Osteoblast (primary cell): ENCODE data around the gene FBXO7. TPM values are rescaled to one million over a fixed set of nuclear protein-coding genes. Genes with fewer than 3 reads are reported as not detected.
A peak's percentile ranks its signal among the peaks of the same experiment; 100 is the strongest.

Experiments
- DNase-seq: peaks from one replicate; pipeline ENCODE4 v3.0.0; 2011; ENCODE audit warnings: low spot score, mixed read lengths; ENCODE audit not compliant: insufficient read length; ENCODE audit errors: missing footprints
- H2AFZ ChIP-seq: 2 replicates; pipeline ENCODE4 v1.6.0; 2011; ENCODE audit warnings: mild to moderate bottlenecking, low read length
- H3K27ac ChIP-seq: 2 replicates; pipeline ENCODE4 v1.5.1; 2011; ENCODE audit warnings: mild to moderate bottlenecking, low read depth, low read length, moderate library complexity
- H3K27me3 ChIP-seq: 2 replicates; pipeline ENCODE4 v1.6.0; 2012; ENCODE audit warnings: mild to moderate bottlenecking, control low read depth, inconsistent platforms, low read length, moderate library complexity; ENCODE audit not compliant: insufficient read depth
- H3K36me3 ChIP-seq: 2 replicates; pipeline ENCODE4 v1.5.1; 2011; ENCODE audit warnings: mild to moderate bottlenecking, low read length, control low read depth, moderate library complexity; ENCODE audit not compliant: insufficient read depth
- H3K4me1 ChIP-seq: 2 replicates; pipeline ENCODE4 v1.5.1; 2011; ENCODE audit warnings: mild to moderate bottlenecking, low read length, control low read depth, moderate library complexity; ENCODE audit not compliant: insufficient read depth
- H3K4me2 ChIP-seq: 2 replicates; pipeline ENCODE4 v1.6.0; 2011; ENCODE audit warnings: mild to moderate bottlenecking, low read length; ENCODE audit not compliant: insufficient read depth
- H3K4me3 ChIP-seq: fragments of 200-600 bp; sonication (generic); 3 replicates; pipeline ENCODE4 v1.5.1; 2012; ENCODE audit warnings: mild to moderate bottlenecking, low read length, inconsistent platforms; ENCODE audit not compliant: insufficient read depth
- H3K79me2 ChIP-seq: 2 replicates; pipeline ENCODE4 v1.6.0; 2012; ENCODE audit warnings: mild to moderate bottlenecking, low read length, control low read depth, inconsistent platforms; ENCODE audit not compliant: insufficient read depth
- H3K9me3 ChIP-seq: 2 replicates; pipeline ENCODE4 v1.5.1; 2011; ENCODE audit warnings: low read depth, low read length, control low read depth
- H4K20me1 ChIP-seq: 2 replicates; pipeline ENCODE4 v1.6.0; 2012; ENCODE audit warnings: mild to moderate bottlenecking, low read length, control low read depth; ENCODE audit not compliant: insufficient read depth
- CTCF ChIP-seq: IDR thresholded peaks from 2 replicates; pipeline ENCODE4 v1.5.1; 2011; ENCODE audit warnings: mild to moderate bottlenecking, low read depth, low read length, moderate library complexity; ENCODE audit errors: extremely low read depth
- total RNA-seq: library from RNA; depleted of rRNA; stranded (reverse); fragments of >200 nt; gene quantifications from 2 replicates; pipeline ENCODE4 v1.2.3, GENCODE V29; 2012

FBXO7 gene
- total RNA-seq = 72.2 and 80.0 TPM in 2 replicates

GRCh38 chr22:32474635-32475467 is at the start of gene FBXO7:
FBXO7 (plus strand) TSS chr22:32474811; CDS start chr22:32475003, 192 bp downstream.
- Histone ChIP-seq H2AFZ (peak within 1 kb of the TSS; percentile 95), H3K27ac (peak within 1 kb of the TSS; percentile 76)
- TF ChIP-seq CTCF = peak; percentile 12

DNA sequence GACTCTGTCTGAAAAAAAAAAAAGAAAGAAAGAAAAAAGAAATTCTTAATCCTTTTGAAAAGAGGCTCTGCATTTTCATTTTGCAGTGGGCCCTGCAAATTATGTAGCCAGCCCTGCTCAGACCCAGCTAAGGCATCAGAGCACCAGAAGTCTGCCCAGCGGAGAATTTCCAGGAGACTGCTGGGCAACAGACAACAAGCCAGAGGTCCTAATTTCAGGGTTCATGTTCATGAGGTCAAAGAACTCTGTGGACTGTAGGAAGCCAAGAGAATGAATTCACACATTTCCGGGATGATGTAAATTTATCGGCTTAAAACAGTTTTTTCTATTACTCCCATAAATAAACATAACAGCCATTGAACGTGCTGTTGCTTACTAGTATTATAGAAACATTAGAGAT is 47.7 kb upstream of the FBXO7 start:
- H3K27ac ChIP-seq = no peak overlapping the region
- peaks cover 6% of the 10 kb centered on the region for H3K27me3 ChIP-seq
- H3K9me3 ChIP-seq = no peaks in the 10 kb centered on the region
- H3K79me2 ChIP-seq = no peaks in the 10 kb centered on the region
- no peaks in the 10 kb centered on the region for H4K20me1 ChIP-seq
- H3K4me3 ChIP-seq = no peak overlapping the region
- no peak for TF ChIP-seq CTCF
- H3K4me2 ChIP-seq = no peak overlapping the region
- H3K4me1 ChIP-seq = no peaks in the 10 kb centered on the region
- H2AFZ ChIP-seq = no peak overlapping the region
- H3K36me3 ChIP-seq = no peaks in the 10 kb centered on the region
- DNase-seq = no peak

More at GRCh38 chr22:32474635-32475467, at the start of gene FBXO7:
- peaks cover 36% of the 10 kb centered on the region for H4K20me1 ChIP-seq
- peak within 1 kb of the TSS; percentile 87 for H3K4me3 ChIP-seq
- H3K9me3 ChIP-seq = no peaks in the 10 kb centered on the region
- peak within 1 kb of the TSS; percentile 98 for H3K4me2 ChIP-seq
- DNase-seq = peak; percentile 95
- H3K4me1 ChIP-seq = peaks cover 28% of the 10 kb centered on the region
- peaks cover 52% of the 10 kb centered on the region for H3K79me2 ChIP-seq
- no peaks in the 10 kb centered on the region for H3K27me3 ChIP-seq
- H3K36me3 ChIP-seq = no peaks in the 10 kb centered on the region

- Histone ChIP-seq H4K20me1 (no peaks in the 10 kb centered on the region), H3K4me3 (no peak overlapping the region), H3K27ac (no peak overlapping the region), H3K4me1 (no peaks in the 10 kb centered on the region), H3K9me3 (no peaks in the 10 kb centered on the region), H3K27me3 (peaks cover 2% of the 10 kb centered on the region), H3K4me2 (no peak overlapping the region), H3K79me2 (no peaks in the 10 kb centered on the region), H2AFZ (no peak overlapping the region), H3K36me3 (no peaks in the 10 kb centered on the region)
- no peak for DNase-seq
- TF ChIP-seq CTCF = no peak
Measured at GRCh38 chr22:32430352-32430751, 44.3 kb upstream of the FBXO7 start.

DNA sequence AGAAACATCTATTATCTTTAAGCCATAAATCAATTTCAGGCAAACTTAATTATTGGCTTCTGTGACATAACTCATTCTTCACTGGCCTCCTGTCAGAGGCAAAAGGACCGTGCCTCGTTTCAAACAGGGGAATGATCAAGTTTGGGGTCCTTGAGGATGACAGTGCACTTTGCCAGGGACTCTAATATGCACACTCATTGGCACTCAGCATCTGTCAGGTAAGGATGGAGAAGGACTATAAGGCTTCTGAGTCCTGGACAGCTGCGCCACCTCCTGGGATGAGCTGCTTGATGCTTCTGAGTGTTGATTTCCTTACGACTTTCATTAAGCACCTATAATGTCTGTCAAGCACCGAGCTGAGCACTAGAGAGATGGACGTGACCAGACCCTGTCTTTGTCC is 30.5 kb upstream of the FBXO7 start:
- no peak for DNase-seq
- TF ChIP-seq CTCF = no peak
- no peak overlapping the region for H3K4me3 ChIP-seq

More for the DNA sequence above, 30.5 kb upstream of the FBXO7 start:
- Histone ChIP-seq H4K20me1 (no peaks in the 10 kb centered on the region), H3K79me2 (no peaks in the 10 kb centered on the region), H3K4me1 (no peaks in the 10 kb centered on the region), H3K4me2 (no peak overlapping the region), H2AFZ (no peak overlapping the region), H3K36me3 (no peaks in the 10 kb centered on the region), H3K9me3 (no peaks in the 10 kb centered on the region), H3K27ac (no peak overlapping the region), H3K27me3 (peaks cover 11% of the 10 kb centered on the region)
